SH-SY5Y (cell line): Measurements from ENCODE around the gene TRIM59.

Source experiments
- GATA2 ChIP-seq: IDR thresholded peaks from 2 replicates; pipeline ENCODE4 v1.6.1; 2011; ENCODE audit warnings: mild to moderate bottlenecking, low read depth, low read length
- GATA3 ChIP-seq: IDR thresholded peaks from 2 replicates; pipeline ENCODE4 v1.6.1; 2011; ENCODE audit warnings: low read depth, mild to moderate bottlenecking, low read length, moderate library complexity

DNA sequence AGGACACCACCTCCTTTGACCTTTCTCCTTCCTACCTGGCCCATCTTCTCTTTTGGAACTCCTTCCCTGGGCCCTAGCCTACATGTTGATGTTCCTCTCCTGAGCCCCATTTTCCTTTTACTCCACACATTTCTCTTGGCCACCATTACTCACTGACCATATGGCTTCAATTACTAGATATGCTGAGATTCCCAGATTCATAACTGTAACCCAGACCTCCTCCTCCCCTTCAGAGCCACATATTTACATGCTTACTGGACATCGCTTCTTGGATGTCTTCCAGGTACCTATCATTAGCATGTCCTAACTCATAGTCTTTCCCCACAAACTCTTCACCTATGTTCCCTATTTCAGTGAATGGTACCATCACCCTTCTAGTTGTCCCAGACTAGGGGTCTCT lies 24.4 kb upstream of the TRIM59 start:
- TF ChIP-seq GATA3 (no peak), GATA2 (peak; percentile 20; the same call in 1 of the 2 replicates)
